H9 (cell line): ENCODE measurements around the gene ALG9. TPM values are rescaled to one million over a fixed set of nuclear protein-coding genes. Genes with fewer than 3 reads are reported as not detected.

ENCODE experiments used
- DNase-seq: peaks from one replicate; pipeline ENCODE4 v3.0.0-alpha.2; 2017
- H2AFZ ChIP-seq: one replicate; pipeline ENCODE4 v1.6.1; 2013; ENCODE audit warnings: mild to moderate bottlenecking, low read length, control low read depth, moderate library complexity
- H2AK5ac ChIP-seq: 2 replicates; pipeline ENCODE4 v1.6.1; 2013; ENCODE audit warnings: low read length, control low read depth, mixed read lengths; ENCODE audit not compliant: insufficient read length
- H2BK120ac ChIP-seq: one replicate; pipeline ENCODE4 v1.6.1; 2013; ENCODE audit warnings: low read depth, mild to moderate bottlenecking, low read length, control low read depth, inconsistent platforms; ENCODE audit not compliant: poor library complexity, severe bottlenecking
- H2BK12ac ChIP-seq: 2 replicates; pipeline ENCODE4 v1.6.1; 2013; ENCODE audit warnings: low read length, control low read depth, mixed read lengths, low read depth; ENCODE audit not compliant: insufficient read length
- H2BK15ac ChIP-seq: 2 replicates; pipeline ENCODE4 v1.6.1; 2013; ENCODE audit warnings: low read depth, low read length, control low read depth
- H2BK20ac ChIP-seq: one replicate; pipeline ENCODE4 v1.6.1; 2013; ENCODE audit warnings: low read depth, mild to moderate bottlenecking, low read length, control low read depth, inconsistent platforms; ENCODE audit not compliant: poor library complexity, severe bottlenecking
- H2BK5ac ChIP-seq: 2 replicates; pipeline ENCODE4 v1.6.1; 2013; ENCODE audit warnings: low read length, control low read depth, mixed read lengths; ENCODE audit not compliant: insufficient read length
- H3K14ac ChIP-seq: 2 replicates; pipeline ENCODE4 v1.6.1; 2013; ENCODE audit warnings: low read length, control low read depth; ENCODE audit not compliant: insufficient read depth
- H3K18ac ChIP-seq: 2 replicates; pipeline ENCODE4 v1.6.1; 2013; ENCODE audit warnings: low read depth, mild to moderate bottlenecking, mixed read lengths, low read length, control low read depth; ENCODE audit not compliant: insufficient read length
- H3K23ac ChIP-seq: 2 replicates; pipeline ENCODE4 v1.6.1; 2013; ENCODE audit warnings: low read length, control low read depth, mixed read lengths, low read depth; ENCODE audit not compliant: insufficient read length
- H3K23me2 ChIP-seq: 2 replicates; pipeline ENCODE4 v1.6.1; 2013; ENCODE audit warnings: low read depth, mild to moderate bottlenecking, mixed read lengths, low read length, control low read depth; ENCODE audit not compliant: insufficient read length, poor library complexity, severe bottlenecking
- H3K27ac ChIP-seq: 2 replicates; pipeline ENCODE4 v1.5.1; 2013; ENCODE audit warnings: low read length, control low read depth, mixed read lengths, low read depth; ENCODE audit not compliant: insufficient read length
- H3K27me3 ChIP-seq: 2 replicates; pipeline ENCODE4 v1.6.1; 2013; ENCODE audit warnings: low read length, control low read depth, inconsistent platforms; ENCODE audit not compliant: insufficient read depth
- H3K4ac ChIP-seq: 2 replicates; pipeline ENCODE4 v1.6.1; 2013; ENCODE audit warnings: low read depth, mild to moderate bottlenecking, control low read depth, inconsistent platforms, low read length, moderate library complexity
- H3K4me1 ChIP-seq: 2 replicates; pipeline ENCODE4 v1.6.1; 2013; ENCODE audit warnings: low read length, control low read depth, inconsistent platforms; ENCODE audit not compliant: insufficient read depth
- H3K4me2 ChIP-seq: 2 replicates; pipeline ENCODE4 v1.6.1; 2013; ENCODE audit warnings: low read length, control low read depth, mixed read lengths; ENCODE audit not compliant: insufficient read length, insufficient read depth
- H3K56ac ChIP-seq: 2 replicates; pipeline ENCODE4 v1.6.1; 2013; ENCODE audit warnings: low read depth, mild to moderate bottlenecking, mixed read lengths, low read length, control low read depth; ENCODE audit not compliant: insufficient read length
- H3K79me1 ChIP-seq: 2 replicates; pipeline ENCODE4 v1.6.1; 2013; ENCODE audit warnings: low read depth, mild to moderate bottlenecking, moderate library complexity, low read length, control low read depth, inconsistent platforms; ENCODE audit not compliant: insufficient read depth, poor library complexity, severe bottlenecking
- H3K79me2 ChIP-seq: 2 replicates; pipeline ENCODE4 v1.6.1; 2013; ENCODE audit warnings: low read length, control low read depth, inconsistent platforms; ENCODE audit not compliant: insufficient read depth
- H3K9ac ChIP-seq: 2 replicates; pipeline ENCODE4 v1.6.1; 2013; ENCODE audit warnings: low read length, control low read depth, mixed read lengths; ENCODE audit not compliant: insufficient read length; ENCODE audit errors: extremely low read depth
- H3K9me3 ChIP-seq: one replicate; pipeline ENCODE4 v1.6.1; 2013; ENCODE audit warnings: low read depth, low read length, inconsistent platforms; ENCODE audit not compliant: control insufficient read depth
- H3T11ph ChIP-seq: one replicate; pipeline ENCODE4 v1.6.1; 2013; ENCODE audit warnings: mild to moderate bottlenecking, low read length, control low read depth, inconsistent platforms
- H4K20me1 ChIP-seq: one replicate; pipeline ENCODE4 v1.6.1; 2013; ENCODE audit not compliant: control insufficient read depth, insufficient read length, insufficient read depth
- H4K5ac ChIP-seq: 2 replicates; pipeline ENCODE4 v1.6.1; 2013; ENCODE audit warnings: low read depth, mild to moderate bottlenecking, mixed read lengths, low read length, control low read depth; ENCODE audit not compliant: insufficient read length
- H4K8ac ChIP-seq: replicated peaks from 2 replicates; pipeline ENCODE4 v1.6.1; 2013; ENCODE audit warnings: low read length, control low read depth, mixed read lengths, low read depth; ENCODE audit not compliant: insufficient read length
- H4K91ac ChIP-seq: 2 replicates; pipeline ENCODE4 v1.6.1; 2013; ENCODE audit warnings: low read depth, mild to moderate bottlenecking, moderate library complexity, mixed read lengths, low read length, control low read depth; ENCODE audit not compliant: insufficient read length
- H3K27ac Mint-ChIP-seq, 3 experiments: 2 replicates in 2 of 3; 3 replicates in 1 of 3; pipeline ENCODE4 v1.8.0; 2020 to 2021; ENCODE audit warnings: mixed read lengths in 3 of 3, mild to moderate bottlenecking in 1 of 3, moderate library complexity in 1 of 3
- H3K27me3 Mint-ChIP-seq: 2 replicates; pipeline ENCODE4 v1.8.0; 2021; ENCODE audit warnings: low read depth, mild to moderate bottlenecking, moderate library complexity, mixed read lengths
- H3K36me3 Mint-ChIP-seq, 3 experiments: 2 replicates in 2 of 3; 3 replicates in 1 of 3; pipeline ENCODE4 v1.8.0; 2020 to 2021; ENCODE audit warnings: low read depth in 3 of 3, mixed read lengths in 3 of 3; ENCODE audit not compliant: insufficient read depth in 1 of 3
- H3K4me1 Mint-ChIP-seq, 2 experiments: 2 replicates each; pipeline ENCODE4 v1.8.0; 2020; ENCODE audit warnings: mixed read lengths in 2 of 2
- H3K4me3 Mint-ChIP-seq, 2 experiments: 2 replicates in 1 of 2; 3 replicates in 1 of 2; pipeline ENCODE4 v1.8.0; 2020 to 2021; ENCODE audit warnings: mild to moderate bottlenecking in 2 of 2, mixed read lengths in 2 of 2, moderate library complexity in 1 of 2
- H3K9me3 Mint-ChIP-seq, 2 experiments: 2 replicates in 1 of 2; 3 replicates in 1 of 2; pipeline ENCODE4 v1.8.0; 2020; ENCODE audit warnings: mild to moderate bottlenecking in 2 of 2, mixed read lengths in 2 of 2, moderate library complexity in 1 of 2
- WGBS: extraction: QIAGEN DNeasy Blood & Tissue Kit; methylation state at CpG from one replicate; pipeline ENCODE4 v1.1.7; 2013; ENCODE audit warnings: missing lambda C conversion rate, low lambda C conversion rate, mixed read lengths; ENCODE audit not compliant: insufficient read length; ENCODE audit errors: extremely low coverage; 5-methylcytosine and 5-hydroxymethylcytosine counted together
- total RNA-seq: library from RNA; stranded (reverse); gene quantifications from 2 replicates; pipeline ENCODE4 v1.2.1, GENCODE V29; 2021
- TF ChIP-seq, protein P1 (sequence below): fragments of 200-600 bp; sonication (generic); conservative IDR thresholded peaks from 3 replicates; pipeline ENCODE4 v1.8.0; 2021; ENCODE audit warnings: antibody characterized with exemption, mild to moderate bottlenecking

ALG9 gene
- total RNA-seq, 1 experiment from 2014 or later, result 26.0 TPM

DNA sequence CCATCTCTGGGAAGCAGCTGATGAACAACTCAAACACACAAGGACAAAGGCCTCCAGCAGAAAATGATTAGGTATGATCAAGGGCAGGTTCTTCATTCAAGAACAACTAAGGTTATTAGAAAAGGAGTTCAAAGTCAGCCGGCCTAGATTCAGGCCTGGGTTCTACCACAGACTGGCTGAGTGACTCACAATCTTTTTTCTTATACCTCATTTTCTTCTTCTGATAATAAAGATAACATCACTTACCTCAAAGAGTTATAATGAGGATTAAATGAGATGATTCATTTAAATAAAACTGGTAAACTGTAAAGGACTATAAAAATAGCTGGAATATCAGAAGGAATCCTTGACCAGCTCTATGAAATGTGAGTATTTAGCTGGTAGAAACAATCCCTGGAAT, 55.9 kb downstream of the ALG9 start:
- Histone ChIP-seq H3K14ac (no peak overlapping the region), H3K56ac (no peak overlapping the region), H2BK15ac (no peak overlapping the region), H2BK5ac (no peak overlapping the region), H4K5ac (no peak overlapping the region), H3T11ph (no peak overlapping the region), H2BK120ac (no peak overlapping the region), H2BK12ac (no peak overlapping the region), H3K4me2 (no peak overlapping the region), H3K4me1 (no peaks in the 10 kb centered on the region), H3K23me2 (no peaks in the 10 kb centered on the region), H3K4ac (no peak overlapping the region), H3K27me3 (no peaks in the 10 kb centered on the region), H3K79me2 (no peaks in the 10 kb centered on the region), H4K20me1 (no peaks in the 10 kb centered on the region), H2BK20ac (no peak overlapping the region), H3K9ac (no peak overlapping the region), H2AFZ (no peak overlapping the region), H3K27ac (no peak overlapping the region), H2AK5ac (no peak overlapping the region), H3K18ac (no peak overlapping the region), H3K9me3 (no peaks in the 10 kb centered on the region), H3K79me1 (no peaks in the 10 kb centered on the region), H4K8ac (no peak overlapping the region), H4K91ac (no peak overlapping the region), H3K23ac (no peak overlapping the region)
- no peak overlapping the region for H3K4me3 Mint-ChIP-seq
- no peaks in the 10 kb centered on the region for H3K9me3 Mint-ChIP-seq
- peaks cover 3% of the 10 kb centered on the region in 2 experiments; a peak in 1 of 4 replicates for H3K4me1 Mint-ChIP-seq
- 0 out of 7 replicates have a peak, but pooled peaks cover 0 to 1% (median 0%) of the 10 kb centered on the region in 3 experiments for H3K36me3 Mint-ChIP-seq
- H3K27ac Mint-ChIP-seq, result no peak overlapping the region
- WGBS, result no CpG with 5 or more reads among the region's 1 CpG
- TF ChIP-seq, protein P1, sequence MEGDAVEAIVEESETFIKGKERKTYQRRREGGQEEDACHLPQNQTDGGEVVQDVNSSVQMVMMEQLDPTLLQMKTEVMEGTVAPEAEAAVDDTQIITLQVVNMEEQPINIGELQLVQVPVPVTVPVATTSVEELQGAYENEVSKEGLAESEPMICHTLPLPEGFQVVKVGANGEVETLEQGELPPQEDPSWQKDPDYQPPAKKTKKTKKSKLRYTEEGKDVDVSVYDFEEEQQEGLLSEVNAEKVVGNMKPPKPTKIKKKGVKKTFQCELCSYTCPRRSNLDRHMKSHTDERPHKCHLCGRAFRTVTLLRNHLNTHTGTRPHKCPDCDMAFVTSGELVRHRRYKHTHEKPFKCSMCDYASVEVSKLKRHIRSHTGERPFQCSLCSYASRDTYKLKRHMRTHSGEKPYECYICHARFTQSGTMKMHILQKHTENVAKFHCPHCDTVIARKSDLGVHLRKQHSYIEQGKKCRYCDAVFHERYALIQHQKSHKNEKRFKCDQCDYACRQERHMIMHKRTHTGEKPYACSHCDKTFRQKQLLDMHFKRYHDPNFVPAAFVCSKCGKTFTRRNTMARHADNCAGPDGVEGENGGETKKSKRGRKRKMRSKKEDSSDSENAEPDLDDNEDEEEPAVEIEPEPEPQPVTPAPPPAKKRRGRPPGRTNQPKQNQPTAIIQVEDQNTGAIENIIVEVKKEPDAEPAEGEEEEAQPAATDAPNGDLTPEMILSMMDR, result no peak
- no peaks in the 10 kb centered on the region for H3K27me3 Mint-ChIP-seq
- no peak for DNase-seq
